Gastrocnemius medialis (tissue), 4 donors: ENCODE measurements around the gene PIGBOS1.

Experiments
- POLR2A ChIP-seq, 2 donors: fragments of 450-650 bp; IDR thresholded peaks; one replicate each; pipeline ENCODE4 v1.6.1; 2017; ENCODE audit warnings: antibody characterized with exemption in 2 of 2, mild to moderate bottlenecking in 2 of 2, moderate library complexity in 2 of 2
- TF ChIP-seq, protein P1 (sequence below), 5 experiments: fragments of 450-650 bp in 3 of 5; fragments of 200-600 bp in 2 of 5; sonication (generic) in 2 of 5; IDR thresholded peaks in 4 of 5; conservative IDR thresholded peaks in 1 of 5; 1 replicate in 4 of 5; 2 replicates in 1 of 5; pipeline ENCODE4 v1.5.1; 2016 to 2019; ENCODE audit warnings: antibody characterized with exemption in 5 of 5, mild to moderate bottlenecking in 3 of 5, moderate library complexity in 3 of 5

DNA sequence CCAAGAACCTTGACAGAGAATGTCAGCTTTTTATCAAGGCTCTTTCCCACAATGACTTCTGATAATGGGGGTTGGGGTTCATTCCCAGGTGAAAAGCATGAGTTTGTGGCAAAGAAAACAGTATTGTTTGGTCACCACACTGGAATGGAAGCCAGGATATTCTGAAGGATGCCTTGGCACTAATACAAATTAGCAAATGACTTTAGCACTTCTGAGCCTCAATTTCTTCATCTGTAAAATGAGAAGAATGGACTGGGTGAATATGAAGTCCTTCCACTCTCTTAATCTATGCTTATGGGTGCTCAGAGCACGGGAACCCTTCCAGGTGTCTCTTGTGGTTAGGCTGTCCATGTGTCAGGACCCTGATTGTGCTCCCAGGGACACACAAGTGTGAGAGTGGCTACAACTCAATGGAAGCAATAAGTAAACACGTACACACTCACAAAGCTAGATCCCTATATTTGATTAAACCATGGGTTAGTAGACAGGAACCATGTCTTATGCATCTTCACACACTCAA lies 50.7 kb downstream of the PIGBOS1 start:
- TF ChIP-seq, protein P1, sequence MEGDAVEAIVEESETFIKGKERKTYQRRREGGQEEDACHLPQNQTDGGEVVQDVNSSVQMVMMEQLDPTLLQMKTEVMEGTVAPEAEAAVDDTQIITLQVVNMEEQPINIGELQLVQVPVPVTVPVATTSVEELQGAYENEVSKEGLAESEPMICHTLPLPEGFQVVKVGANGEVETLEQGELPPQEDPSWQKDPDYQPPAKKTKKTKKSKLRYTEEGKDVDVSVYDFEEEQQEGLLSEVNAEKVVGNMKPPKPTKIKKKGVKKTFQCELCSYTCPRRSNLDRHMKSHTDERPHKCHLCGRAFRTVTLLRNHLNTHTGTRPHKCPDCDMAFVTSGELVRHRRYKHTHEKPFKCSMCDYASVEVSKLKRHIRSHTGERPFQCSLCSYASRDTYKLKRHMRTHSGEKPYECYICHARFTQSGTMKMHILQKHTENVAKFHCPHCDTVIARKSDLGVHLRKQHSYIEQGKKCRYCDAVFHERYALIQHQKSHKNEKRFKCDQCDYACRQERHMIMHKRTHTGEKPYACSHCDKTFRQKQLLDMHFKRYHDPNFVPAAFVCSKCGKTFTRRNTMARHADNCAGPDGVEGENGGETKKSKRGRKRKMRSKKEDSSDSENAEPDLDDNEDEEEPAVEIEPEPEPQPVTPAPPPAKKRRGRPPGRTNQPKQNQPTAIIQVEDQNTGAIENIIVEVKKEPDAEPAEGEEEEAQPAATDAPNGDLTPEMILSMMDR (IDR thresholded peaks at IDR 0.05 in 4 of 5, conservative IDR thresholded peaks at IDR 0.05 in 1 of 5): no peak
- no peak for TF ChIP-seq POLR2A (IDR thresholded peaks at IDR 0.05)
